HT1080 (cell line): ENCODE data around the gene SPATA16. TPM values are rescaled to one million over a fixed set of nuclear protein-coding genes. Genes with fewer than 3 reads are reported as not detected.

ENCODE experiments used
- DNase-seq: peaks from one replicate; pipeline ENCODE4 v3.0.0-alpha.2; 2015; ENCODE audit warnings: low read depth
- total RNA-seq: library from RNA; depleted of rRNA; stranded (reverse); fragments of >200 nt; shearing (Covaris generic); gene quantifications from 2 replicates; pipeline ENCODE4 v1.2.3, GENCODE V29; 2014

Gene SPATA16
- total RNA-seq, 1 experiment from 2014 or later: not detected

DNA sequence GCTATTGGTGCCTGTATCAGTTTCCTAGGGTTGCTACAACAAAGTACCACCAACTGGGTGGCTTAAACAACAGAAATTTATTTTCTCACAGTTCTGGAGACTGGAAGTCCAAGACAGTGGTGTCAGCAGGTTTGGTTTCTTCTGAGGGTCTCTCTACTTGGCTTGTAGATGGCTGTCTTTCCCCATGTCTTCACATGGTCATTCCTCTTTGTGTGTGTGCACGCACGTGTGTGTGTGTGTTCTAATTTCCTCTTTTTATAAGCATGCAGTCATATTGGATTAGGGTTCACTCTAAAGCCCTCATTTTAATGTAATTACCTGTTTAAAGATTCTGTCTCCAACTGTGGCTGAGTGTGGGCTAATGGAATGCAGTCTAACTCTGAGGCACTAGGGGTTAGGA lies 182.5 kb downstream of the SPATA16 start:
- DNase-seq: no peak

GRCh38 chr3:172953571-172953970 lies 187.5 kb downstream of the SPATA16 start:
- no peak for DNase-seq

DNA sequence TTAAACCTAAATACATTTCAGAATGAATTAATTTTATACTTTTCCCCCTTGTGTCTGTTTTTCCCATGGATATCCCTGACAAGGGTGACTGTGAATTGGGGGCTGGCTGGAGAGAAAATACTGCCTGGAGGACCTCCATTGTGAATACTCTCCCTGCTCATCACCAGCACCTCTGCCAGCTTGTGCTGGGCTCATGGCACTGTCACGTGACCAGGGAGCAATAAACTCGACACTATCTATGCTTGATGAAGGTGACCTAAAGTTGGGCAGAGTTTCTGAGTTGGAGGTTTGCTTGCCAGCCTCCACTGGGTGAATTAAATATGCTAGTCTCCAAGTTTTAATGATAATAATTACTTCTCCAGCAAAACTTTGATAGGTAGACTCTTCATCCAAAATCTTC lies 189.5 kb downstream of the SPATA16 start:
- DNase-seq: no peak

- no peak for DNase-seq
Measured at GRCh38 chr3:172946061-172946460, 195.0 kb downstream of the SPATA16 start.

GRCh38 chr3:172939651-172940293 lies 201.3 kb downstream of the SPATA16 start:
- peak; percentile 31 for DNase-seq

GRCh38 chr3:172938788-172939187 lies 202.2 kb downstream of the SPATA16 start:
- no peak for DNase-seq

GRCh38 chr3:172931746-172932285 lies 209.2 kb downstream of the SPATA16 start:
- no peak for DNase-seq

GRCh38 chr3:172929451-172929850 lies 211.6 kb downstream of the SPATA16 start:
- no peak for DNase-seq

DNA sequence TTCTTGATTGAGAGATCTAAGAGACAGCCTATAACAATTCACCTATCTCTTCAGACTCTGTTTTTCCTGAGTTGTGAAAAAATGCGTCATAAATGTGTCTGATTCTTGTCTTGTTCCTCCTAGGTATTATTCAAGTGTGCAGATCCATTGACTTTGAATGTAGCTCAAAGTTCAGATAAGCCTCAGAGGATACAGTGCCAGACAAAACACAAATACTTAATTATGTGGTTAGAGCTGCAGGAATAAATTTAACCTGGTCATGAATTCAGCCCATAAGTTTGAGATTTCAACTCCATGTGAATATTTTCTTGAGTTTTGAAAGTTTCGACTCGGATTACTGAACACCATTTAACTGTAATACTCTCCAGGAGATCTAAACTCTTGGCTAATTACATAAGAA lies 216.5 kb downstream of the SPATA16 start:
- DNase-seq: no peak

- DNase-seq: no peak
Measured at GRCh38 chr3:172919297-172919683, 221.7 kb downstream of the SPATA16 start.

GRCh38 chr3:172918568-172919296 lies 222.3 kb downstream of the SPATA16 start:
- DNase-seq: no peak

GRCh38 chr3:172918165-172918564 lies 222.9 kb downstream of the SPATA16 start:
- peak; percentile 70 for DNase-seq

DNA sequence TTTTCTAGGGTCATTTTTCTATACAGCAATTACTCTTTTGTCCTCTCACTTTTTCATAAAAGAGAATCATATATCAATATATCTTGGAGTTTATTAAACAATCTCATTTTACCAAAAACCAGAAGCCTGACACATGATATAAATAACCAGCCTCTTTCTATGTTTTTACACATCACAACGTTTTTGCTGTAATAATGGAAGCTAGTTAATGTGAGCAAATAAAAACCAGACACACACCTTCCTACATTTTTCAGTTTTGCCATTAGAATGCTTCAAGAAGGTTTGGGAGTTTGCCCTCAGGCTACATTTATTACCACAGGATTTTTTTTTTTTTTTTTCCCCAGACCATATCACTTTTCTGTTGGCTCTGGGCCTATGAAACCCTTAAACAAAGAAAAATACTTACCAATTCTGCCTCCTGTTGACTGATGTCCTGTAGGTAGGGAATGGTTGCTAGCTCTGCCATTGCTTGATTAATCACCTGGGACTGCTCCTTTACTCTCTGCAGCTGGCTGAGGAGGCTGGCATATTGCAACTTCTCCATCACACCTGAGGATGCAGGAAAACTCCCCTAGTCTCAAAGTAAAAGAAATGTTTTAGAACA lies 225.0 kb downstream of the SPATA16 start:
- no peak for DNase-seq

DNA sequence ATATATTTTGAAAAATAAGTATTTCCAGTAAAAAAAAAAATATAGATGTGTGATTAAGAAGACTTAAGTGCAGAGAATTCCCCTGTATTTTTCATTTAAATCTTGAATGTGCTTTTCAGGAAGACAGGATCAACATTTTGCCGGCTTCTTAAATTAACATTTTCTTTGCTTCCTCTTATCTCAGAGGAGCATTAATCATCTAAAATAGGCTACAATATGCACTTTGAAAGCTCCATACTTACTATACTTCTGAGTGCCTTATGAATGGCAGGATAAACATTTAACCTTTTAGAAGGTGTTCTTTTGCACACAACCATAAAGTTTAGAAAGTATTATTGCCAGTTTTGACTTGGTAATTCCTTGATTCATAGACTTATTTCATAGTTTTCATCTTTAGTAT lies 226.2 kb downstream of the SPATA16 start:
- DNase-seq: no peak

DNA sequence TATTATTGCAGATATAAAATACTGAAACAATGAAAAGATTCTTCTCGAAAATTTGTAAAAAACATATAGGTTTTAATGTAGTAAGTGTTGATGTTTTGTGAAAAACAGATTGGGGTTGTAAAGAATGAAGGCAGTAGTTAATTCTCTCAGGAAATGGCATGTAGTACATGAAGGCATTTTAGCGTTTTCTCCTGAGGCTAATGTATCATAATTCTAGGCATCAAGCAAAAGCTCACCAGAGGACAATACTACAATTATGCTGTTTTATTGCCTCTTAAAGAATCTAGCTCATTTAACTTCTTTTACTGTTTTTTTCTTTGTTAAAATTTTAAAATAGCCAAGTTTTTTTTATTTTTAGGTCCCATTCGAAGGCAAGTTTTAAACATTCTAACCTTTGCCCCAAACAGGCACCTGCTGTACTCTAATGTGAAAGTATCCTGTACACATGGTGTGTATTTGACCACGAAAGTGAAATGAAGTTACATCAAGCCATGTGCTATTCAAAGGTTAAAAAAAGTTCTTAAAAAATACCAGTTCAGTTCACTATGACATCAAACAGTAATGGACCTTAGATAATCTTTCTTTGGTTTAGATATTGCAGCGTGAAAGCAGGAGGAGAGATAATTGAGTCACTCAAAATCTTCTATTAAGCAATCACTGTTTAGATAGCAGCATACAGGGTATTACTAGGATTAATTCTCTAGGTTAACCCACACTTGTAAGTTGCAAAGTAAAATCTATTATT lies 227.0 kb downstream of the SPATA16 start:
- no peak for DNase-seq

GRCh38 chr3:172911142-172911541 lies 229.9 kb downstream of the SPATA16 start:
- no peak for DNase-seq

DNA sequence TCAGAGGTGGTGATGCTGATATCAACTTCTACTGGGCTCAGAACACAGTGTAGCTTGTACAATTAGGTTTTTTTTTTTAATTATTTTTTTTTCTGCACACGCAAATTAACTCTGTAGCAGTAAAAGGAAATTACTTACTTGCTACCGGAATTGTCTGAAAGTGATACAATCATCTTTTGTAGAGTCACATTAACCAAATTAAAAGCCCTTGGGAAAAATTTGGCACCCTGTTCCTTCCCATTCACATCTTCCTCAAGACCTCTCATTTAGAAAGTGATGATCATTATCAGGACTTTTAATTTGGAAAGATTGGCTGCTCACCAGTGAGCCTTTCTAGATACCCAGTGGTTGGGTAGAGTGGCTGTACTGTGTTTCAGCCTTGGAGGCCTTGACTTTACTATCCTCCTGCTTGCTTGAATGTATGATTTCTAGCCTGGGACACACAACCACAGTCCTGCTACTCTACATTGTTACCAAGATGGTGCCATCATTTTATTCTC lies 232.2 kb downstream of the SPATA16 start:
- DNase-seq: no peak

DNA sequence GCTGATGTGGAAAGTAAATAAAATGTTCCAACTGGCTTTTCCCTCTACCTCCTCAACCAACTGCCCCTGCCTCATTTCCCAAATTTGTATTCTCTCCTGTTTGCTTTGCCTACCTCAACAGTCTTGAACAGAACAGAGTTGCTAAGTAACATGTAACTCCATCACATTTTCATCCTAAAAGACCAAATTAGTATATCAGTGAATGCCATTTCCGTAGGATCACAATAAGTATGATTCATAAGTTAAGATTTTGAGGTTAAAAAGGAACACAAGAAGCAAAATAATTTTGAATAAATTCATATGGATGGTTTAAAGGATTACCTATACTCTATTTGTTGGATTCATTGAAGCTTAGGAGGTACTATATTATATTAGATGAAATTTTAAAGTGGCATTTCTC lies 235.6 kb downstream of the SPATA16 start:
- DNase-seq: no peak

- no peak for DNase-seq
Measured at GRCh38 chr3:172904711-172905373, 236.2 kb downstream of the SPATA16 start.

DNA sequence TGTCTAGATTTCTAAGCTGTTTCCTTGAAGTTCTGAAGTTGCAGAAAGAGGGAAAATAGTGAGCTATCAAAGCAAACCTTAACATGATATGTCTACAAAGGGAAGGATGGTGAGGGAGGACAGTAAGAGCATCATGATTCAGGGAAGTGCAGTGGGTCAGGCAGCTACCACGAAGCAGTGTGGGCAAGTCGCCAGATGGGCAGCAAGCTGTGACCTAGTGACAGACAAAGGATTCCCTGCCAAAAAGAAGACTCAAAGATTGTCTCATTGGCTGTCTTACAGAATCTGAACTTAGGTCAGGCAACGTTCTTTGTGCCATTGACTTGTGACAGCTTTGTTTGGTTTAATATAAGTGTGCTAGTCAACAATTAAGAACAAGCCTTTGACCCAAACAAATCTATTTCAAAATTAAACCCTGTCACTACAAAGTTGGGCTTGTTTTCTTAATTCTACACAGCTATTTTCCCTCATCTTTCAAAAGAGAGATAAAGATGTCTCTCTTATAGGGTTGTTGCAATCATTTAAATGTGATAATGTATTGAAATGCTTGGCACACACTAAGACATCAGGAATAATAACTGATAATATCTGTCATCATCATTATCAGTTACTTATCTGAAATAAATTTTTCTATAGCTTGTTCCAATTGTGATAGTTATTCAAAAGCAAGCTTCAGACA lies 237.3 kb downstream of the SPATA16 start:
- DNase-seq: no peak
